ENCODE data around the gene SCGN.

Gene SCGN, protein sequence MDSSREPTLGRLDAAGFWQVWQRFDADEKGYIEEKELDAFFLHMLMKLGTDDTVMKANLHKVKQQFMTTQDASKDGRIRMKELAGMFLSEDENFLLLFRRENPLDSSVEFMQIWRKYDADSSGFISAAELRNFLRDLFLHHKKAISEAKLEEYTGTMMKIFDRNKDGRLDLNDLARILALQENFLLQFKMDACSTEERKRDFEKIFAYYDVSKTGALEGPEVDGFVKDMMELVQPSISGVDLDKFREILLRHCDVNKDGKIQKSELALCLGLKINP

DNA sequence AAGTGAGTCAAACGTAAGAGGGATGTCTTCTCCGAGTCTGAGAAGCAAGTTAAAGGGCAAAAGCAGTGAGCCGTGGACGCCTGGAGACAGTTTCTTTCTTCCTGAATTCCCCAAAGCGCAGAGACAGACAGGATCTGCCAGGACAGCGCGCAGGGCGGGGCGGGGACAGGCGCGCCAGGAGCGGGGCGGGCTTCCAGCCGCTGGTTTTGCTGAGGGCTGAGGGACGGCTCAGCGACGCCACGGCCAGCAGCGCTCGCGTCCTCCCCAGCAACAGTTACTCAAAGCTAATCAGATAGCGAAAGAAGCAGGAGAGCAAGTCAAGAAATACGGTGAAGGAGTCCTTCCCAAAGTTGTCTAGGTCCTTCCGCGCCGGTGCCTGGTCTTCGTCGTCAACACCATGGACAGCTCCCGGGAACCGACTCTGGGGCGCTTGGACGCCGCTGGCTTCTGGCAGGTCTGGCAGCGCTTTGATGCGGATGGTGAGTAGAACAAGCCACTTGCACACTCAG lies at the start of gene SCGN:
Gene SCGN, plus strand, starts transcription at position 209 of the 509 bp plus-strand sequence. Its CDS starts 189 bp downstream, at position 398.
- DNase-seq: peak in 1 of 2 donors; percentile 6

DNA sequence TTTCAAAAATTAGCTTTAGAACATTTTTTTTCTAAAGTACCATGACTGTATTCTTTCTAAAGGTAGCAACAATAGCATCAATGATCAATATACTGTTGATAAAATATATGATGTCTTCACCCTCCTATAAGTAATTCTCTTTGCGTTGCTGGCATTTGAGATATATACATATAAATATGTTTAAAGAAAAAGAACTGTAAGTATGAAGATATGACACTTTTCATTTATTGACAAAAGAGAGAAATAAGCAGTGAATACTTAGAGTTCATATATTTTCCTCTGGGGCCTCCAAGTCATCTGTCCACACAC lies 49.4 kb upstream of the SCGN start:
- DNase-seq: no peak

DNA sequence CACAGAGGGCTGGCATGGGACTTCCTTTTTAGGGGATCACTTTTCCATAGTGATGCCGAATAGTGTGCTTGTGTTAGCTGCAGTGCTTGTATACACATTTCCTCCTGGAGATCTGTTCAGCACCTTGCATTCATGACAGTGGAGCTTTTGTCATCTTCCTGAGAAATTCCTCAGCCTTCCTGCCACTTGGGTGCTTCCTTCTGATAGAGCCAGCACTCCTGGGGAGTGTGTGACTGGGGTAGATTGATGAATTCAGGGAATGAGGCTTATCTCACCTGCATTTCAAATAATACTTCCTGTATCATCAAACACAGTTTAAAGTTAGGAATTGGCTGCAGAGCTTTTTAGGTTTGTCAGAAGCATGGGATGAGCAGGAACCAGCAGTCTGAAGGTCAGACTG lies 48.8 kb upstream of the SCGN start:
- DNase-seq: no peak

DNA sequence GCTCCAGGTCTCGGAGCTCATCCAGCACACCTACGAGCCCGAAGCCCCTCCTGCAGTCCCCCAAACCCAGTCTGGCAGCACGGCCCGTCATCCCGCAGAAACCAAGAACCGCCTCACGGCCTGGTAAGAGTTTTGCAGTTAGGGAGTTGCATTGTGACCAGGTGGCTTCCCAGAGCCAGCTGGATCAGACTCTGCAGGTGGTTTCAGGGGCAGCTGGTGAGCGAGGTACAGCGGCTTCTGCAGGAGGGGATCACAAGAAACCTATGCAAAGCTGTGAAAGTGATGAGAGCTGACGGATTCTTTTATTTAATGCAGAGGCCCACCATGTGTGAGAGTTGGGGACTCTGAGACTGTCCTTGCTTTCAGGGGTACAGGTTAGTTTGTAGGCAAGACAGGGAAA lies 45.9 kb upstream of the SCGN start:
- no peak for DNase-seq

DNA sequence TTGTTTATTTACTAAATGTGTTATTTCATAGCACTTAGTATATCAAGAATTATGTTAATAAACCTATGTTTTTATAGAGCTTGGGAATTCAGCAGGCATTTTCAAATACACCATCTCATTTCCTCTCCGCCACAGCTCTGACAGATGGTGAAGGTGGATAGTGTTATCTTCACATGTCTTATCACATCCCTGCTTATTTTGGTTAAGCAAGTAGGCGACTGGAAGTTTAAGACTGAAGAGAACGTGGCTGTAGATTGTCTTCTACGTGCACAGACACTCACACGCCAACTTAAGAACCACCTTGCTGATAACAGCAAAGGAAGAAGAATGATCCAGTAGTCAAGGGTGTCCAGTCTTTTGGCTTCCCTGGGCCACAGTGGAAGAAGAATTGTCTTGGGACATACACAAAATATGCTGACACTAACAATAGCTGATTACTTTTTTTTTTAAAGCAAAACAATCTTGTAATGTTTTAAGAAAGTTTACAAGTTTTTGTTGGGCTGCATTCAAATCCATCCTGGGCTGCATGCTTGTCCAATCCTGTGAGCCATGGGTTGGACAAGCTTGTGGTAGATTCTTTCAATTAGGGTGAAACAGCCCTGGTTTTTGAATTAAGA lies 43.3 kb upstream of the SCGN start:
- no peak for DNase-seq

DNA sequence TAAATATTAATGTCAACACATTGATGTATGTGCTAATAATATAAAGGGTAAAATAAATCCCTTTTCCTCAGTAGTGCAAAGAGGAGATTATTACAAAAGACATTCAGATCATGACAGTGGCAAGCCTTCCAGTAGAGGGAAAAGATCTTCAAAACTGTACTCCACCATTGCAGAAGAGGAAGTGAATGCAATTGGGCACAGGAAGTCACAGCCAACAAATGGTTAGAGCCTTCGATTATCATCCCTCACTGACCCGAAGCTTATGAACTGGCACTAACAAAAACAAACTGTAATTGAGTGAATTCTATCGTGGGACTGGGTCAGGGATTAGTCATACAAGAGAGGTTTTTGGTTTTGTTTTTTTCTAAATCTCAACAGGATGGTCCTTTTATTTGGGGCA lies 39.3 kb upstream of the SCGN start:
- DNase-seq: no peak

DNA sequence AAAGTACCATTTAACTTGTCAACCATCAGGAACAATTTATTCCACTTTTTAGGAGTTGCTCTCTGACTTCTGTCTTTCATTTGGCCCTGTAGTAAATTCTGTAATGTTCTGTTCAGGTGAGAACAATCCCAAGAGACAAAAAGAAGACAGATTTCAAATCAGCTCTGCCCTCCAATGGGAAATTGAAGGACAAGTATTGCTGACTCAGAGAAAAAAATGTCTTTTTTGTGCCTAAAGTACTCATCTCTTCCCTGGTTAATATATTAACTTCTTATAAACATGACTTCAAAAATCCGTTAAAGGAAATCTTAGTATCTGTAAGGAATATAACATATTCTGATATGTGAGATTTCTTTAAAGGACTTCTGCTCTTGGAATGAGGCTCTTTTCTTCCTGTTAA lies 38.6 kb upstream of the SCGN start:
- DNase-seq: no peak

DNA sequence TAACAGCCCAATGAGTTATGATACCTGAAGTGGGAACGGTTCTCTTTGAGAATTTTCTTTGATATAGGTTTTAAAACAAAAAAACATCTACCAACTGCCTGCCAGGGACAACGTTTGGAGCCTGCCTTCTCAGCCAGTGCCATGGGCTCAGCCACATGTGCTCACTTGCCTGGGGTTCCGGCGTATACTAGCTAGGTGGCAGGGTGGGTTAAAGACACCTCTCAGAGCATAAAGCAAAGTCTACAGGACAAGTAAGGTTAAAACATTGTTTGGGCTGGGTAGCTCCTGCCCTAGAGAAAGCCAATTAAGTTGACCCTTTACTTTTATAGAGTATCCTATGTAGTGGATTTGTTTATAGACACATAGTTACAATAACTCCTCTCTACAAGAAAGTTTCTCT lies 38.0 kb upstream of the SCGN start:
- no peak for DNase-seq

DNA sequence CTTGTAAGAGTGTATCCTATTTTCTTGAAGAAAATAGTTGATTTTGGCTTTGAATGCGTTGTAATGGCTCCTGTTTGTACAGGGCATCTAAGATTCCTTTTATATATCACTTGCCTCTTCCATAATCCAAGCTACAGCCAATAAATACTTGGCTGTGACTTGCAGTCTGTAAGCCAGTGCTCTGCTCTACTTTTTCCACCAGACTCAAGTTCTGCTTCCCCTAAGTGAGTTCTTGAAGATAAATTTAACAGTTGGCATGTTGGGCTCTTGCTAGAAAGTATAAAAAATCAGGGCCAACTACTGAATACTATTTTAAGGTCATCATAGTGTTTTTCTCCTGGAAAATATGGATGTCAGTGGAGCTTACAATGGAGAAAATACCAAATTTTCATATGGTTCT lies 36.5 kb upstream of the SCGN start:
- DNase-seq: no peak

DNA sequence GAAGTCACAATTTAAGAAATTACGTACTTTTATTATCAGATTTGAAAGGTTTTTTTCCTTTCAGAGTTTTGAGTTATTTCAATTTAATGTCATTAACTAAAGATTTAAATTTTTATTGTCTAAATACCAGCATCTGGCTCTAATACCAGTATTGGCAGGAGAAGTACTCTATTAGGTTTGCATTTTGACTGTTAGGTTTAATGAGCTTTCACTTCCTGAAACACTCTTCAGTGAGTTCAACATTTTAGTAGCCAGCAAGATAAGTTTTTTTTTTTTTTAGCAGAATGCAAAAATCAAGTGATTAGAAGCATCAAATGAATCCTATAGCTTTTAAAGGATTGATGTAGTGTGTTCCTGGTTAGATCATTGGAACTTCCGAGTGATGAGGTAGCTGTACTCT lies 34.0 kb upstream of the SCGN start:
- no peak for DNase-seq

DNA sequence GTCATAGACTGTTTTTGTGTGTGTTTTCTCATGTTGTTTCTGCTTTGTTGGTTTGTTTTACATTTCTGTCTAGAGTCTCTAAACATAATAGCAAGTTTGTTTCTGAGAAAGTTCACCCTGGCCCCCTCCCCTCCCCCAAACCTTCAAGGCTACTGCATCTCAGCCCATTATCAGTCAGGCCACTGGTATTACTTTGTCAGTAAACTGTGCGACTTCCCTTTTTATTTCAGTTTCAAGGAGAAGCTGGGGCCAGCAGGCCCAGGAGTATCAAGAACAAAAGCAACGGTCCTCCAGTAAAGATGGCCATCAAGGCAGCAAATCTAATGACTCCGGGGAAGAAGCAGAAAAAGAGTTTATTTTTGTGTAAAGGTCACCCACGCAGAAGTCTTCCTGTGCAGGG lies 32.8 kb upstream of the SCGN start:
- no peak for DNase-seq

DNA sequence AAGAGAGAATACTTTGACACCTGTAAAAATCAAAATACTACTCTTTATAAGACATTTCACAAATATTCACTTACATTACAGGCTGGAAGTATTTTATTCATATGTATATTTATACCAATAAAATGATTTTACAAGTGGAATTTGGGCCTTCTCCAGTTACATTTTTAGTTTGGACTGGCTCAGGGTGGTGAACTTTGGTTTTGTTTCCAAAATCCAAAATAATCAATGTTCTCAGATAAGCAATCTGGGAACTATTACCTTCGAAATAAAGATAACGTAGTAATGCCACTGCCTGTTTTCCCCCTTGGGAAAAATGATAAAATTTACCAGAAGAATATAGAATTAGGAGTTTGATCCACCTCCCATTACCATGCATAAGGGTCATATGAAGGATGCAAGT lies 31.6 kb upstream of the SCGN start:
- DNase-seq: no peak

DNA sequence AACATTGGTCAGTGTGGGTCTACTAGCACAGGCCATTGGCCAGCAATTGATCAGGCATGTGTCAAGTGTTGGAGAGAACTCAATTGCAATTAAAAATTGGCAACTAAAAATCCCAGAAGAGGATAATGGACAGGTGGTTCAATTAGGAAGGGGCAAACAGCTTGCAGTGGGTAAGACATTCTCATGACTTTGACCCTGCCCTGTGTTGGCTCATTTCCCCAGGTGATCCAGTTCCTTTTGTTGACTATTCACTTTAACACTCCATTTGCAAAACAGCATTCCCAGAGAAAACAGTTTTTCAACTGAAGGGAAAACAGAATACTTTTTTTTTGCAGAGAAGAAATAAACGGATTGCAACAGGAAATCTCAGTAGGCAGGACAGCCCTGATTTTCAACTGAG lies 28.9 kb upstream of the SCGN start:
- DNase-seq: no peak

DNA sequence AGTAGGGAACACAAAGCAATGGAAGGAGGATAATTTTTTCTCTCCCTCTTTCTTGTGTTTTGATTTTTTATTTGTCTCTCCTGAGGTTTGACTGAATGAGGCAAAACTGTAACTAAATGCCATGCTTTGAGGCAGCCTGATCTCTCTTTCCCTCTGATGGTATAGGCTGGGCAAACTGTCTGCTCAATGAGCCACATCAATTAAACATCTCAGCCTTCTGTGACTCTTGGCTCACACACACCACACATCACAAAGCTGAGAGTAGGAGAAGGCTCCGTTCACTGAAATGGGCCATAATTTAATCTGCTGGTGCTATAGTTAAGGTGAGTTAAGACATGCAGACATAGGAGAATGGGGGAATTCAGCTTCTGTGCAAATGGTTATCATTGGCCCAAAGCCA lies 28.1 kb upstream of the SCGN start:
- DNase-seq: no peak

DNA sequence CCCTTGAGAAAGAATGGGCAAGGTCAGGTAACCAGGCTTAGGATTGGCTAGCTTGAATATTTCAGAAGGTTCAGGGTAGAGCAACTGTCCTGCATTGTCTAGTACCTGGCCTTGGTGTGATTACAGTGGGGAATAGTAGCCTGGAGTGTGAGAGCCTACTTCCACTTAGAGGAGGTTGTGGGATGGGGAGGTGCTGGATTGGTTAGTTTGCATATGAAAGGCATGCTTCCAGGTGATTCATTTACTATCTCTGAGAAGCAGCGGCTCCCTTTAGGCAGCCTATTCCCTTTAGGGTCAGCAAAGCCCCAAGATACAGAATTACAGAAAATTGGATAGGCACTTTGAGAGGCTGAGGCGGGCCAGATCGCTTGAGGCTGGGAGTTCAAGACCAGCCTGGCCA lies 25.0 kb upstream of the SCGN start:
- DNase-seq: no peak

DNA sequence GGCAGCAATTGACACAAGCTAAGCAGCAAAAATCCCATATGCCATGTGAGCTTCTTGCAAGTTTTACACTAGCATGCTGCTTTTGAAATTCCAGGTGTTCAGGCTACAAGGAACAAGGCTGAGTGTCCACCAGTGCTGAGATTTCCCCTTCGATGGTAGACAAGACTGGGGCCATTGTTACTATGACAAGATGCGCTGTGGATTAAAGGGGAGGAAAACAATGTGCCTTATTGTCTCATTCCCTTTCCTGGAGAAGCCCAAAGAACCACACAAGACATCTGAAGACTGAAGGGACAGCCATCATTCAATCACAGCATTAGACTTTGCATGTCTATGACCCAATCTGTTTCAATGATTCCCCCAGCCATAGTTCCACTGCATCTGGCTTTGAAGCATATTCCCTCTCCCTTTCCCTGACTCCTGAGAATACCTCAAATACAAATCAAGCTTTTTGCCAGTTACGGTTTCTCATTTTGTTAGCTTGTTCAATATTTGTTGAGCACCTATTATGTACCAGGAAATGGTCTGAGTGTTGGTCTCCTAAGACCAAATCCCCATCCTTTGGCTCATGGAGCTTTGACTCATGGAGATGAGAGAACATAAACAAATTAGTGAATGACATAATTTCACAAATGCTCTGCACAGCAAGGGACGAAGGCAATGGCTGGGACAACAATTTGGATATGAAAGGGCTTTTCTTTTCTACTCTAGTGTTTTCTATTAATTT lies 23.4 kb upstream of the SCGN start:
- DNase-seq: no peak

DNA sequence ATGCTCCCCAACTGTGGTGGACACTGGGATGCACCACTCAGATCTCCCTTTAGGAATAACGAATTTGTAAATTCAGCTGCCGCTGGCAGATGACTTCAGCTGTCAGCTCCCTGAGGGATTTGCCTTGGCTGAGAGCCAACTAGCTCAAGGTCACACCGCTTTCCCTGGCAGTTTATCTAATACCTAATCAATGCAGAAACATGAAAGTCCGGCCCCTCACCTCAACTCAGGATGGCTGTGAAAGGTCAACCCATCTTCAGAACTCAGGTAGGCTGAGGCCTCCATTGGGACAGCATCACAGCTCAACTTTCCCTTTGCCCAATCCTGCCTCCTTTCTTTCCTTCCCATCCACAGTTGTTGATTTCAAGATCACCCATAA lies 22.8 kb upstream of the SCGN start:
- DNase-seq: no peak

DNA sequence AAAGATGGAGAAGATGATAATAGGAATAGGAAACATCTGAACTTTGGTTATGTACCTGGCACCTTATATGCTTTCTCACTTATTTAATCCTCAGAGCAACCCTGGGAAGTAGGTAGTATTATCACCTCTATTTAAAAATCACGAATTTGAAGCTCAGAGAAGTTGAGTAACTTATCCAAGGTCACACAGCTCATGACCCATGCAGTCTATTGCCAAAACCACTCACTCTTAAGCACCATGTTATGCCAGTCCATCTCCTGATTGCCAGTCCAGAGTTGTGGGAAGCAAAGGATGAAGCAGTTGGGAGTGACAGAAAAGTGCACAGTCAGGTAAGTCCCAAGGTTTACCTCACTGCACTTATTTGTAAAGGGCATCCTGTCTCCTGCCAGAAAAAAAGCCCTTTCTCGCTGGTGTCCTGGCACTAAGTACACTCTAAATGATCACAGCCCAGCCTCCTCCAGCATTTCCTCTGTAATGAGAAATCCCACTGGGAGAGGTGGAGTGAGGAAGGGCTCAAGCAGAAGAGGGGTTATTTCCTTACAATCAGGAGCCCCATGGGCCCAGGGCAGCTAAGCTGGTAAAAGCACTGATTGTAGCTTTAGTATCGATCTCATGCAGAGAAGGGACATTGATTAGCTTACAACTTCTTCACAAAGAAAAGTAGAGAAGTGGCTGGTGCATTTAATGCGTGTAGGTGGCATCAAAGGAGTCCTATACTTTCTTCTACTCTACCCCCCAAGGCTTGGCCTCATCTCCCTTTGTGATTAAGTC lies 21.3 kb upstream of the SCGN start:
- no peak for DNase-seq

DNA sequence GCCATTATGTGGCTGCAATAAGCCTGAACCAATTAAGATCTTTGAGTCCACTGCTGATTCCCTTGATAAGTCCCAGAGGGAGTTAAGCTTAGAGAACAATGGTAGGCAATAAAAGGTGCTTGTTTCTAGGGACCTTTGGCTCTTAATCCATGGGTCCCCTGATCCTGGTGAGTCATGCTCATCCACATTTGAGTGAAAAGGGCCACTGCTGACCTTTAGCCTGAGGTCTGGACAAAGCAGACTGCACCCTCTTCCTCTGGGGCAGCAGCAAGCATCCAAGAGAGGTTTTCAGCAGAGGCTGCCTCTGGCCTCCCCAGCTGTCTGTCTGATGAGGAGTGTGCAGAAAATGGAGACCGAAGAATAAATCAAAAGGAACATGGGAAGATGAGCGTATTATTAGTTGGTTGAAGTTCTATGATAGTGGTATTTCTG lies 16.1 kb upstream of the SCGN start:
- DNase-seq: no peak

DNA sequence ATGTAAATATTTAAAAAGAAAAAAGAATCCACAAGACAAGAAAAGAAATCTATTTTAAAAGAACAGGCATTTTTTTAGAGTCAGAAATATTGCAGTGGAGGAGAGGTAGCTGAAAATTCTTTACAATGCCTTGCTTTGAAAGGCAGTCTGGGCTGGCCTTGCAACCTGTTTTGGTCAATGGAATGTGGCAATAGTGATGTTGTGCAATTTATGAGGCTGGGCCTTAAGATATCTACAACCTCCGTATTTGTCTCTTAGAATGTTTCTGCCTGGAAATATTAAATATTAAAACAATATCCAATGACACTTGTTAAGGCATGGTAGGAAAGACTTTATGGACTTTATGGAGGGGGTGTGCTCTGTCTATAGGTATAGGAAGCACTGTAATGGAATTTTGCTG lies 14.8 kb upstream of the SCGN start:
- DNase-seq: no peak

DNA sequence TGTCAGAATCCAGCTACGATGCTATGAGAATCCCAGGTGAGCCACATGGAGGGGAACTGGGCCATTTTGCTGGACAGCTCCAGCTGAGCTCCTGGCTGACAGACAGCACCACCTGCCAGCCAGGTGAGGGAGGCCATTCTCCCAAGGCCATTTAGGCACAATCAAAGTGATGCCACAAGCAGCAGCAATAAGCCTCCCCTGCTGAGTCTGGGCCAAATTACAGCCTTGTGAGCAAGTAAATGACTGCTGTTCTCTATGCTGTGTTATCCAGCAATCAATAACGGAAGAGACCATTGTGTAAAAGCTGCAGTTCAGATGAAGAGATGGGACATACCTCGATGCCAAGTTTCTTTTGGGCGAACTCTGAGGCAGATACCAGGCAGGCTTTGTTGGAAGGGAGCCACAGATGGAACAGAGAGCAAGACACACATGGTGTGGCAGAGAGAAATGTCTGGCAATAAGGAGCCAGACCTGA lies 14.0 kb upstream of the SCGN start:
- DNase-seq: no peak

DNA sequence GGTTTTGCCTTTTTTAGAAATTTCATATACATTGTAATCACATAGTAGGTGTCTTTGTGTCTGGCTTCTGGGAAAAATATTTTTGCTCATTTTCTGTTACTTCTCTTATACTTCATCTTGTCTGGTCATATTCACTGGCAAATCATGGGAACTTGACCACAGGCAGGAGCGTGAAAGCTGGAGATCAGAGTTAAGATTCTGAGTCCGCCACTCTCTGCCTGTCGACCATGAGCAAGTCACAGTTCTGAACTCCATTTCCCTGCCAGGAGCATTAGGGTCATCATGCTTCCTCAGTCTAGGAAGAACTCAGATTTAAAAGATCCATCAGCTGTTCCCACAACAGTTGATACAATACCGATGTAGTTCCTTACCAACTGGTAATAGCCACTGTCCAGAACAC lies 12.4 kb upstream of the SCGN start:
- no peak for DNase-seq

DNA sequence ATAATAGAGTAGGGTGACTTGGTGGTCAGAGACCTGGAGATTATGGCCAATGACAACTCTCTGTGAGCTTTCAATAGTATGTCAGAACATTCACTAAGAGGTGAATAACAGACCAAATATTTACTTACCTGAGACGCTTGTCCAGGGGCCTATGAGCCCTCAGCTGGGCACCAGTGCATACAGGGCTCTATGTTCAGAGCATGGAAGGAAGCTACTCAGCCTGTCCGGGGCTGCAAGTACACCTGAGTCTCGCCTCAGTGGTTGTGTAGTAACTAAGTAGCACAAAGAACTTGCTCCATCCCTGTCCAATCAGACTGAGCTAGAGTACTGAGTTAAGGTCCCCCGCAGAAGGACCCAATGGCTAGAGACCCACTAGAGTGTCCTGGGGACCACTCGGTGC lies 11.6 kb upstream of the SCGN start:
- DNase-seq: no peak

DNA sequence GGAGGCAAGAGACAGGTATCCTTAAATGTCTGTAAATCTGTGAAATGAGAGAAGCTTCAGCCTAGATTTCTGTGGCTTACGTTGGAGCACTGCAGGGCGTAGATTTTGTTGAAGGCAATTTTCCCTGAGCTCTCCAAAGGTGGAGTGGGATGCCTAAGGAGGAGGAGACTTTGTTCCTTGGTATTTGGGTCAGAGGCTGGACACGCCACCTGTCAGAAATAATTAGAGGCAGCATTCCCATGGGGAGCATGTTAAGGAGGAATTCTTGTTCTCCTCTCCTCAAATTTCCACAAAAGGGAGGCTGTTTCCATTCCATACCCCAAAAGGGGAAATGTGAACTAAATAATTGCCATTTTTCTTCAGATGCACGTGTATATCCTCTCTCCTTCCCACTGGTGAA lies 11.1 kb upstream of the SCGN start:
- no peak for DNase-seq

All from CD4-positive, alpha-beta T cell treated with Interleukin-1 beta for 1 hour (primary cell).